IMR-90 (cell line): ENCODE measurements around the gene PNCK. TPM values are rescaled to one million over a fixed set of nuclear protein-coding genes. Genes with fewer than 3 reads are reported as not detected.

Source experiments
- ATAC-seq: fragments of 200-7000 bp; cut with Tn5 transposase; 2 replicates; pipeline ENCODE4 v1.9.1; 2020; ENCODE audit warnings: low read depth, mild to moderate bottlenecking, moderate library complexity
- BruUV-seq: library from RNA; stranded (reverse); fragments of 400-500 nt; replicated peaks from 2 replicates; lab custom pipeline; 2021; lab: Mats Ljungman, UMichigan
- CTCF ChIA-PET: fragments of 300-600 bp; formaldehyde crosslinking; extraction: SDS; loops from one replicate; lab custom pipeline; 2021; ENCODE audit warnings: antibody characterized with exemption; lab: Yijun Ruan, JAX
- POLR2A ChIA-PET: fragments of 300-600 bp; sonication (Branson Sonifier 250); formaldehyde crosslinking; loops from one replicate; lab custom pipeline; 2022; ENCODE audit warnings: antibody characterized with exemption; ENCODE audit not compliant: unreplicated experiment; lab: Charles Lee
- DNase-seq: peaks from one replicate; pipeline ENCODE4 v3.0.0; 2013
- H2AFZ ChIP-seq: replicated peaks from 2 replicates; pipeline ENCODE3; 2013; ENCODE audit warnings: low read length, mild to moderate bottlenecking; ENCODE audit not compliant: poor library complexity
- H2AK5ac ChIP-seq: 2 replicates; pipeline ENCODE4 v1.6.1; 2013; ENCODE audit warnings: low read depth, low read length, inconsistent platforms
- H2AK9ac ChIP-seq: replicated peaks from 2 replicates; pipeline ENCODE3; 2013; ENCODE audit warnings: mild to moderate bottlenecking, low read depth, low read length, moderate library complexity; ENCODE audit not compliant: poor library complexity
- H2BK120ac ChIP-seq: 2 replicates; pipeline ENCODE4 v1.6.1; 2013; ENCODE audit warnings: low read depth, low read length, inconsistent platforms
- H2BK15ac ChIP-seq: 3 replicates; pipeline ENCODE4 v1.6.1; 2013; ENCODE audit warnings: low read depth, low read length, inconsistent platforms
- H2BK20ac ChIP-seq: 2 replicates; pipeline ENCODE4 v1.6.1; 2013; ENCODE audit warnings: low read depth, mild to moderate bottlenecking, inconsistent platforms, low read length, moderate library complexity
- H2BK5ac ChIP-seq: 2 replicates; pipeline ENCODE4 v1.6.1; 2013; ENCODE audit warnings: mild to moderate bottlenecking, low read depth, low read length, inconsistent platforms; ENCODE audit not compliant: poor library complexity, severe bottlenecking
- H3K14ac ChIP-seq: replicated peaks from 2 replicates; pipeline ENCODE4 v1.6.1; 2013; ENCODE audit warnings: low read depth, low read length, inconsistent platforms
- H3K18ac ChIP-seq: 2 replicates; pipeline ENCODE4 v1.6.1; 2013; ENCODE audit warnings: low read depth, low read length, control low read depth
- H3K23ac ChIP-seq: 2 replicates; pipeline ENCODE4 v1.6.1; 2013; ENCODE audit warnings: low read depth, low read length, inconsistent platforms
- H3K27ac ChIP-seq: 2 replicates; pipeline ENCODE4 v1.5.1; 2013; ENCODE audit warnings: mild to moderate bottlenecking, control low read depth, low read length; ENCODE audit not compliant: insufficient read depth
- H3K27me3 ChIP-seq: 2 replicates; pipeline ENCODE4 v1.6.1; 2013; ENCODE audit warnings: low read length; ENCODE audit not compliant: control insufficient read depth, insufficient read depth
- H3K36me3 ChIP-seq: 2 replicates; pipeline ENCODE4 v1.6.1; 2013; ENCODE audit warnings: low read length, mixed read lengths; ENCODE audit not compliant: control insufficient read depth, insufficient read depth
- H3K4ac ChIP-seq: 2 replicates; pipeline ENCODE4 v1.6.1; 2013; ENCODE audit warnings: low read depth, low read length, inconsistent platforms
- H3K4me1 ChIP-seq: 2 replicates; pipeline ENCODE4 v1.6.1; 2013; ENCODE audit warnings: low read length, mixed read lengths; ENCODE audit not compliant: control insufficient read depth, insufficient read depth
- H3K4me2 ChIP-seq: 2 replicates; pipeline ENCODE4 v1.6.1; 2013; ENCODE audit warnings: low read depth, mild to moderate bottlenecking, control low read depth, low read length, moderate library complexity
- H3K4me3 ChIP-seq: 2 replicates; pipeline ENCODE4 v1.5.1; 2013; ENCODE audit warnings: low read depth, mild to moderate bottlenecking, control low read depth, low read length, moderate library complexity; ENCODE audit not compliant: insufficient read depth
- H3K56ac ChIP-seq: 2 replicates; pipeline ENCODE4 v1.6.1; 2013; ENCODE audit warnings: low read length, inconsistent platforms; ENCODE audit not compliant: insufficient read depth; ENCODE audit errors: extremely low read depth
- H3K79me1 ChIP-seq, 2 experiments: 2 replicates each; pipeline ENCODE4 v1.6.1; 2013; ENCODE audit warnings: low read length in 2 of 2, inconsistent platforms in 1 of 2, low read depth in 1 of 2
- H3K9ac ChIP-seq: 2 replicates; pipeline ENCODE4 v1.6.1; 2013; ENCODE audit warnings: low read depth, low read length, control low read depth
- H3K9me1 ChIP-seq: 2 replicates; pipeline ENCODE4 v1.6.1; 2013; ENCODE audit warnings: low read length, inconsistent platforms; ENCODE audit not compliant: insufficient read depth
- H3K9me3 ChIP-seq: 2 replicates; pipeline ENCODE4 v1.6.1; 2013; ENCODE audit warnings: low read length; ENCODE audit not compliant: control insufficient read depth, insufficient read depth
- H4K20me1 ChIP-seq: 2 replicates; pipeline ENCODE4 v1.6.1; 2013; ENCODE audit warnings: low read length, inconsistent platforms; ENCODE audit not compliant: insufficient read depth
- H4K5ac ChIP-seq: 2 replicates; pipeline ENCODE4 v1.6.1; 2013; ENCODE audit warnings: mild to moderate bottlenecking, low read depth, low read length, control low read depth
- H4K8ac ChIP-seq, 2 experiments: 2 replicates each; pipeline ENCODE4 v1.6.1; 2013; ENCODE audit warnings: low read depth in 2 of 2, low read length in 2 of 2, control low read depth in 1 of 2, inconsistent platforms in 1 of 2
- H4K91ac ChIP-seq: 2 replicates; pipeline ENCODE4 v1.6.1; 2013; ENCODE audit warnings: low read depth, low read length, inconsistent platforms; ENCODE audit not compliant: insufficient read depth
- BHLHE40 ChIP-seq: fragments of 150-350 bp; IDR thresholded peaks from 2 replicates; pipeline ENCODE4 v1.6.1; 2016; ENCODE audit warnings: mild to moderate bottlenecking, low read depth, low read length
- CEBPB ChIP-seq: IDR thresholded peaks from 2 replicates; pipeline ENCODE4 v1.6.1; 2012; ENCODE audit warnings: low read depth, low read length, improper control_type of control experiment
- CHD1 ChIP-seq: IDR thresholded peaks from 2 replicates; pipeline ENCODE4 v1.6.1; 2012; ENCODE audit warnings: low read depth, low read length, improper control_type of control experiment
- FOS ChIP-seq: fragments of 150-350 bp; IDR thresholded peaks from 2 replicates; pipeline ENCODE4 v1.6.1; 2016; ENCODE audit warnings: low read depth, low read length
- MAZ ChIP-seq: IDR thresholded peaks from 2 replicates; pipeline ENCODE4 v1.6.1; 2012; ENCODE audit warnings: low read depth, mild to moderate bottlenecking, low read length, improper control_type of control experiment, moderate library complexity, borderline replicate concordance
- MXI1 ChIP-seq: IDR thresholded peaks from 2 replicates; pipeline ENCODE4 v1.6.1; 2012; ENCODE audit warnings: low read depth, mild to moderate bottlenecking, low read length, moderate library complexity, borderline replicate concordance
- NFE2L2 ChIP-seq: fragments of 150-350 bp; IDR thresholded peaks from 2 replicates; pipeline ENCODE4 v1.6.1; 2016; ENCODE audit warnings: low read depth, mild to moderate bottlenecking, low read length
- POLR2A ChIP-seq: IDR thresholded peaks from 2 replicates; pipeline ENCODE4 v1.6.1; 2012; ENCODE audit warnings: mild to moderate bottlenecking, low read depth, low read length
- RFX5 ChIP-seq: IDR thresholded peaks from 2 replicates; pipeline ENCODE4 v1.8.0; 2012; ENCODE audit warnings: low read depth, mild to moderate bottlenecking, low read length, moderate library complexity
- WGBS, 2 experiments: methylation state at CpG; one replicate each; pipeline versions ENCODE4 v1.1.5 to v1.1.7; 2013; ENCODE audit warnings: missing lambda C conversion rate in 2 of 2; ENCODE audit not compliant: insufficient read length in 1 of 2; ENCODE audit errors: extremely low coverage in 2 of 2; 5-methylcytosine and 5-hydroxymethylcytosine counted together
- dilution Hi-C: fragments of 300-500 bp; cut with HindIII; formaldehyde crosslinking; loops from one replicate; pipeline ENCODE4 v1.14.3; 2018; ENCODE audit warnings: low sequenced_read_pairs; ENCODE audit not compliant: unreplicated experiment
- in situ Hi-C: fragments of 300-500 bp; cut with MboI; formaldehyde crosslinking; loops from 3 replicates; pipeline ENCODE4 v1.14.3; 2019; ENCODE audit warnings: low sequenced_read_pairs, inconsistent platforms, mixed read lengths
- intact Hi-C: fragments of 100-400 bp; cut with micrococcal nuclease; formaldehyde crosslinking; loops from 2 replicates; pipeline ENCODE4 v1.10.0; 2022
- polyA plus RNA-seq, 3 experiments: library from polyadenylated mRNA; depleted of rRNA; stranded (reverse); fragments of >200 nt; gene quantifications; 2 replicates each; pipeline ENCODE4 v1.2.3, GENCODE V29; 2012; ENCODE audit warnings: low replicate concordance in 1 of 3
- total RNA-seq: library from RNA; depleted of rRNA; stranded (reverse); fragments of >200 nt; gene quantifications from 2 replicates; pipeline ENCODE4 v1.2.3, GENCODE V29; 2012
- TF ChIP-seq, protein P1 (sequence below): fragments of 150-350 bp; IDR thresholded peaks from 2 replicates; pipeline ENCODE4 v1.6.1; 2016; ENCODE audit warnings: low read depth, mild to moderate bottlenecking, low read length, moderate library complexity, borderline replicate concordance
- TF ChIP-seq, protein P2 (sequence below): conservative IDR thresholded peaks from 2 replicates; pipeline ENCODE4 v1.5.1; 2012; ENCODE audit warnings: mild to moderate bottlenecking, low read depth, low read length, improper control_type of control experiment
- TF ChIP-seq, protein P3 (sequence below): fragments of 150-350 bp; IDR thresholded peaks from 2 replicates; pipeline ENCODE4 v1.6.1; 2017; ENCODE audit warnings: mild to moderate bottlenecking, antibody characterized with exemption, low read length, low read depth

The PNCK gene
- total and polyA plus RNA-seq, 2 of the 4 experiments (the other 2 are of a cell fraction) = 0.18 to 0.22 TPM

DNA sequence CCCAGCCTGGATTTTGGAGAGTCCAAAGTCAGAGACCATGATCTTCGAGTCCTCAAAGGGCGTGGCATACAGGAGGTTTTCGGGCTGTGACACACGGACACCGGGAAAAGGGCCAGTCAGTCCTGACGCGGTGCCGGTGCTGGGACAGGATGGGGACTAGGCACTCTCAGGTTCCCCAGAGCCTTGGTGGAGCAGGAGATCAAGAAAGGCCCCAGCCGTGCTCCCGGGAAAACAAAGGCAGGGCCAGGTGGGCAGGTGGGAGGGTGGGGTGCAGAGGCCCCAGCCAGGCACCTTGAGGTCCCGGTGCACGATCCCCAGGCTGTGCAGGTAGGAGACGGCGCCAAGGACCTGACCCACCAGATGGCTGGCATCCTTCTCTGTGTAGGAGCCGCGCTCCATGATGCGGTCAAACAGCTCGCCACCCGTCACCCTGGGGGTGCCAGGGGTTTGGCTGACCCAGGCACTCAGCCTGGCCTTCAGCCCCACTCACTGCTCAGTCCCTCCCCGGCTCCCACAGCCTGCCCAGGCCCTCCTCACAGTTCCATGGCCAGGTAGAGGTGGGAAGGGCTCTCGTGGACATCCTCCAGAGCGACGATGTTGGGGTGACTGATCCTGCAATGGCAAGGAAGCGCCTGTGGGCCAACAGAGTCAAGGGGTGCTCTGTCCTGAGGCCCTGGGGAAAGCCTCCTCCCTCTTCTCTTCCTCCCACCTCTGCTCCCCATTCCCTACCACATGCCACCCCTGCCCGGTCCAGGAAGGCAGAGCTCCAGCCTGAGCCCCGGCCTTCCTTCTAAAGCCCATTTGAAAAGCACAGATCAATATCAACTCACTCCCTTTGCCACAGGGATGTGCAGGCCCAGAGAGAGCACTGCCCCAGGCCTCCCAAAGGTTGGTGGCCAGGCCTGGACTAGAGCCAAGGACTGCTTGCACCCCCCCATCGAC is 1.8 kb downstream of the PNCK start:
- intact Hi-C loops (no loop called here), dilution Hi-C loops (no loop called here), in situ Hi-C loops (loop anchor here (25.0 kb wide), 1 partner anchor 710 kb away; no protein-coding TSS in a partner anchor)
- no peak overlapping the region for H4K5ac ChIP-seq
- POLR2A ChIA-PET = no interaction called here
- H3K4me1 ChIP-seq = no peaks in the 10 kb centered on the region
- no peak overlapping the region for H3K9ac ChIP-seq
- BruUV-seq = no TSS peak
- no peak overlapping the region for H3K4me2 ChIP-seq
- H3K23ac ChIP-seq = no peak overlapping the region
- peaks cover 20% of the 10 kb centered on the region for H3K27me3 ChIP-seq
- H2BK5ac ChIP-seq = no peak overlapping the region
- ATAC-seq (no peak), DNase-seq (no peak)
- TF ChIP-seq MAZ = no peak
- TF ChIP-seq FOS = no peak
- TF ChIP-seq CHD1 = no peak
- no peak for TF ChIP-seq BHLHE40
- TF ChIP-seq NFE2L2 = no peak
- TF ChIP-seq, protein P1, sequence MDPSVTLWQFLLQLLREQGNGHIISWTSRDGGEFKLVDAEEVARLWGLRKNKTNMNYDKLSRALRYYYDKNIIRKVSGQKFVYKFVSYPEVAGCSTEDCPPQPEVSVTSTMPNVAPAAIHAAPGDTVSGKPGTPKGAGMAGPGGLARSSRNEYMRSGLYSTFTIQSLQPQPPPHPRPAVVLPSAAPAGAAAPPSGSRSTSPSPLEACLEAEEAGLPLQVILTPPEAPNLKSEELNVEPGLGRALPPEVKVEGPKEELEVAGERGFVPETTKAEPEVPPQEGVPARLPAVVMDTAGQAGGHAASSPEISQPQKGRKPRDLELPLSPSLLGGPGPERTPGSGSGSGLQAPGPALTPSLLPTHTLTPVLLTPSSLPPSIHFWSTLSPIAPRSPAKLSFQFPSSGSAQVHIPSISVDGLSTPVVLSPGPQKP = no peak
- no peak for TF ChIP-seq MXI1
- TF ChIP-seq, protein P2, sequence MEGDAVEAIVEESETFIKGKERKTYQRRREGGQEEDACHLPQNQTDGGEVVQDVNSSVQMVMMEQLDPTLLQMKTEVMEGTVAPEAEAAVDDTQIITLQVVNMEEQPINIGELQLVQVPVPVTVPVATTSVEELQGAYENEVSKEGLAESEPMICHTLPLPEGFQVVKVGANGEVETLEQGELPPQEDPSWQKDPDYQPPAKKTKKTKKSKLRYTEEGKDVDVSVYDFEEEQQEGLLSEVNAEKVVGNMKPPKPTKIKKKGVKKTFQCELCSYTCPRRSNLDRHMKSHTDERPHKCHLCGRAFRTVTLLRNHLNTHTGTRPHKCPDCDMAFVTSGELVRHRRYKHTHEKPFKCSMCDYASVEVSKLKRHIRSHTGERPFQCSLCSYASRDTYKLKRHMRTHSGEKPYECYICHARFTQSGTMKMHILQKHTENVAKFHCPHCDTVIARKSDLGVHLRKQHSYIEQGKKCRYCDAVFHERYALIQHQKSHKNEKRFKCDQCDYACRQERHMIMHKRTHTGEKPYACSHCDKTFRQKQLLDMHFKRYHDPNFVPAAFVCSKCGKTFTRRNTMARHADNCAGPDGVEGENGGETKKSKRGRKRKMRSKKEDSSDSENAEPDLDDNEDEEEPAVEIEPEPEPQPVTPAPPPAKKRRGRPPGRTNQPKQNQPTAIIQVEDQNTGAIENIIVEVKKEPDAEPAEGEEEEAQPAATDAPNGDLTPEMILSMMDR = no peak
- TF ChIP-seq RFX5 = no peak
- TF ChIP-seq, protein P3, sequence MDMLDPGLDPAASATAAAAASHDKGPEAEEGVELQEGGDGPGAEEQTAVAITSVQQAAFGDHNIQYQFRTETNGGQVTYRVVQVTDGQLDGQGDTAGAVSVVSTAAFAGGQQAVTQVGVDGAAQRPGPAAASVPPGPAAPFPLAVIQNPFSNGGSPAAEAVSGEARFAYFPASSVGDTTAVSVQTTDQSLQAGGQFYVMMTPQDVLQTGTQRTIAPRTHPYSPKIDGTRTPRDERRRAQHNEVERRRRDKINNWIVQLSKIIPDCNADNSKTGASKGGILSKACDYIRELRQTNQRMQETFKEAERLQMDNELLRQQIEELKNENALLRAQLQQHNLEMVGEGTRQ = no peak
- no peak for TF ChIP-seq CEBPB
- TF ChIP-seq POLR2A = no peak
- H4K20me1 ChIP-seq = no peaks in the 10 kb centered on the region; the same call in 1 of the 2 replicates
- H3K9me3 ChIP-seq = peaks cover 4% of the 10 kb centered on the region; the same call in 1 of the 2 replicates
- H2AFZ ChIP-seq = peak overlapping the region; percentile 51
- WGBS, 2 experiments = 91% methylated on average over 17 of the region's 27 CpGs; no CpG with 5 or more reads in 1 of the 2 experiments
- H2BK20ac ChIP-seq = no peak overlapping the region
- H2AK9ac ChIP-seq = no peak overlapping the region
- no peaks in the 10 kb centered on the region; the same call in 1 of the 2 replicates for H3K9me1 ChIP-seq
- no peak overlapping the region for H3K4me3 ChIP-seq
- no peak overlapping the region for H3K56ac ChIP-seq
- no peak overlapping the region for H2BK15ac ChIP-seq
- no peak overlapping the region for H3K4ac ChIP-seq
- H2BK120ac ChIP-seq = no peak overlapping the region
- CTCF ChIA-PET = no interaction called here
- H4K8ac ChIP-seq = no peak overlapping the region
- no peaks in the 10 kb centered on the region for H3K79me1 ChIP-seq
- no peaks in the 10 kb centered on the region for H3K36me3 ChIP-seq
- no peak overlapping the region for H3K14ac ChIP-seq
- H3K27ac ChIP-seq = no peak overlapping the region
- no peak overlapping the region for H3K18ac ChIP-seq
- H4K91ac ChIP-seq = no peak overlapping the region
- no peak overlapping the region for H2AK5ac ChIP-seq
